ENCODE measurements around the gene ZFYVE27.

Gene ZFYVE27

DNA sequence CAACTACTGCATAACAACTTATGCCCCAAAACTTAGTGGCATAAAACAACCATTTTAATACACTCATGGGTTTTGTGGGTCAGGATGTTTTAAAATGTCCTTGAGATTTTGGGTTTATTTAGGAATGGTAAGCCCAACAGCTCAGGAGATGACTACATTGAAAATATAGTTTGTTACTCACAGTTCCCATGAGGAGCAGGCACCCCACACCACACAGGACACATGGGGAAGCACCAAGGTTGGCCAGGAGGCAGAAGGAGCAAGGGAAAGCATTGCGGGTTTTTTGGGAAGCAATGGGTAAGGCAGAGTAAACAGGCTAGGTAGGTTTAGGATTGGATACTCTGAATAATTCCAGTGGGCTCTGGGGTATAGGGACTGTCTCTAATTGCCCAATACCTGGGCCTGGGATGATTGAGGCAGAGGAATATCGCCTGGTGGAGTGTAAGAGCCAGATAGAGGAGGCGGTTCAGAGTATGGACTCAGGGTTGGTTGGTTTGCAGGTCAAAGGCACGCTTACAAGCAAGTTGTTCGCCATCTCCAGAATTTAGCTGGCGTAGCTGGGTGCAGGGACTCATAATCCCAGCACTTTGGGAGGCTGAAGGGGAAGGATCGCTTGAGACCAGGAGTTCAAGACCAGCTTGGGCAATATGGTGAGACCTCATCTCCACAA lies 33.4 kb upstream of the ZFYVE27 start:
- no peak for DNase-seq (ENCODE audit: extremely low read depth, low read depth)
- TF ChIP-seq CTCF (IDR thresholded peaks at IDR 0.05; ENCODE audit: low read depth, low read length): no peak

GRCh38 chr10:97704341-97704740 lies 32.6 kb upstream of the ZFYVE27 start:
- DNase-seq (ENCODE audit: extremely low read depth, low read depth): no peak
- TF ChIP-seq CTCF (IDR thresholded peaks at IDR 0.05; ENCODE audit: low read depth, low read length): no peak

GRCh38 chr10:97705006-97705670 lies 31.8 kb upstream of the ZFYVE27 start:
- DNase-seq (ENCODE audit: extremely low read depth, low read depth): no peak
- TF ChIP-seq CTCF (IDR thresholded peaks at IDR 0.05; ENCODE audit: low read depth, low read length): no peak

DNA sequence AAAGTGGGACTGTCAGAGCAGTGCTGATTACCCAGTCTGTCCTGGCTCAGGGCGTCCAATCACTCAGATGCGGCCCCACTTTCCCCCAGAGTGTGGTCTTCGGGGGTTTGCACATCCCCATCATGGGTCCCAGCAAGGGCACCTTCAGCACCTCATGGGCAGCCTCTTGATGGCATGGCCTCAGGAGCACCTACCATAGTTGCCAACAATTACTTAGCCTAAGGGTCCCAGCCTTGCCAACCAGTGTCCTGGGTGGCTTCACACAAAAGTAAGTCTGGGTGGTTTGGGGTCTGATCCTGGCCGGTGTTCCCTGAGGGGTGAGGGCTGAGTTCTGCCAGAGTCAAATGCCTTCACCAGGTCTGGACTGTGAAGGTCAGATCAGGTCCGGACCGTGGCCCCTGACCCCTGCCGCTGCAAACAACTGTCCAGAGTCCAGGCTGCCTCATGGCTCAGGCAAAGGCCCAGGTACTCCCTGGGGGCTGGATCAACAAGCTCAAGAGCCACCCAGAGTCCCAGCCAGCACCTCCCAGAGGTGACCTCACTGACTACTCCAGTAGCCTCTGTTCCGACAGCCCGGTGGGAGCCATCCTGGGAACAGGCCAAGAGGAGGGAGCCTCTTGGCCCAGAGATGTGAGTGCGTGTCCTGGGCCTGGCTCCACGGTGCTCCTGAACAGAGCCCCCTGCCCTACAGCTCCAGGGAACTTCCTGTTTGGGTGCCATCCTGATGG lies 29.6 kb upstream of the ZFYVE27 start:
- no peak for DNase-seq (ENCODE audit: extremely low read depth, low read depth)
- TF ChIP-seq CTCF (IDR thresholded peaks at IDR 0.05; ENCODE audit: low read depth, low read length): no peak

DNA sequence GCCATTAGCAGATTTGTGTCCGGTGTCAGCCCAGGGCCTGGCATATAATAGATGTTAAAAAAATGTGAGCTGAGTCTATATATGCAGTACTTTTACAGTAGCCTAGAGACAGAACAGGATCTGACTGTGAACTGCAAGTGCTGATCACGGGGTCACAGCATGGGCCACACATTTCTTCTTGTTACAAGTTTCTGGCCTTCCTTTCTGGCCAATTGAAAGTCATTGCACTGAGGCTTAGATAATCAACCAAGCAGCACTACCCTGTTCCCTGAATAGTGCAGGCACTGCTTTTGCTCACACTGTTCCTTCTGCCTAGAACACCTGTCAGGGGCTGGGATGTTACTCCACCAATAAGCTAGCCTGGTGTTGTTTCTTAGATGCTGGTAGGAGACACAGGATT lies 28.8 kb upstream of the ZFYVE27 start:
- no peak for TF ChIP-seq CTCF (IDR thresholded peaks at IDR 0.05; ENCODE audit: low read depth, low read length)
- no peak for DNase-seq (ENCODE audit: extremely low read depth, low read depth)

DNA sequence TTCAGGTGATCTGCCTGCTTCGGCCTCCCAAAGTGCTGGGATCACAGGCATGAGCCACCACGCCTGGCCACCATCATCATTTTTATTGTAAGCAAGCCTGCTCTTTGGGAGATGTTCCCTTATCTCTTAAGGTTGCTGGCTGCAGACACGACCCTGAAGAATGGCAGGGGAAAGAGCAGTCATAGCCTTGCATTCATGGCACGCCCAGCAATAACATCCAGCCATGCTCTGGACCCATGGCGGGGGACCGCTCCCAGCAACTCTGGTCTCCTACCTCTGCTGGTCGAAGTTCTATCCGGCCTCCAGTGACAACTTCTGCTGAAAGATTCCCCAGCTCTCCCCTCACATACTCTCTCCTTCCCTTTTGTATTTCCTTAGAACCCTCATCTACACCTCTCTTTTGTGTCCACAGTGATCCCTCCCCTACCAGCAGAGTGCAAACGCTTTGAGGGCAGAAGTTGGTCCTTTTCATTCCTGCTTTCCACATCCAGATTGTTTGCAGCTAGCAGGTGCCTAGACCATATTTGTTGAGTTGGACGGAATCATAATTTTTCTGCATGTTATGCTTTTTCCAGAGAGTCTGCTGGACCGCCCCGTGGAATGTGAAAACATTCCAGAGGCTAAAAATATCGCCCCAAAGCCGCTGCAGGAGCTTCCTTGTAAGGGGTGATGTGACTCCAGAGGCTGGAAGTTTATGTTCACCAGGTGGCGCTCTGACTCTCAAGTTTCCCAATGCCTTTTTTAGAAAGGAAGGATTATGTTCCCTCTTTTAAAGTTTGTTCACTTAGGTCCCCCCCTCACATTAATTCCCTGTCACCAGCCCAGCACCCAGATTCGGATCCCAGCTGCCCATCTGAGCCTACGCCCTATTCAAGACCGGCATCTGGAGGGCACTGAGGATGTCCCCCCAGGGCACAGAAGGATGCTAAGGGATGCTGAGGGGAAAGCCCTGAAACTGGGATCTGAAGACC lies 27.7 kb upstream of the ZFYVE27 start:
- DNase-seq (ENCODE audit: extremely low read depth, low read depth): no peak
- peak; percentile 77 for TF ChIP-seq CTCF (IDR thresholded peaks at IDR 0.05; ENCODE audit: low read depth, low read length)

All from AG09319 (cell line).